Prostate gland (tissue), 1 donor: Measurements from ENCODE around the gene RNF215.
"Not testable (repeated sequence)": the region's sequence is repeated elsewhere in the genome, so short reads cannot be mapped to it uniquely, and the experiment has no call there.

Source experiments
- POLR2A ChIP-seq: fragments of 450-650 bp; IDR thresholded peaks from one replicate; pipeline ENCODE4 v1.6.1; 2016; ENCODE audit warnings: antibody characterized with exemption, mild to moderate bottlenecking
- POLR2AphosphoS5 ChIP-seq: sonication (generic); formaldehyde crosslinking; IDR thresholded peaks from one replicate; pipeline ENCODE4 v1.6.1; 2017; ENCODE audit warnings: antibody characterized with exemption

DNA sequence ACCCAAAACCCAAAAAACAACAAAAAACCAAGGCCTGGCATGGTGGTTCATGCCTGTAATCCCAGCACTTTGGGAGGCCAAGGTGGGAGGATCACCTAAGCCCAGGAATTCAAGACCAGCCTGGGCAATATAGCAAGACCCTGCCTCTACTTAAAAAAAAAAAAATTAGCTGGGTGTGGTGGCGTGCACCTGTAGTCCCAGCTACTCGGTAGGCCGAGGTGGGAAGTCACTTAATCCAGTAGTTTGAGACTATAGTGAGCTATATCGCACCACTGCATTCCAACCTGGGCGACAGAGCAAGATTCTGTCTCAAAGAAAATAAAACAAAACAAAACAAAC lies 15.5 kb upstream of the RNF215 start:
- not testable (repeated sequence) for TF ChIP-seq POLR2AphosphoS5, POLR2A
